GM15510 (cell line): ENCODE results near the gene KRT7.

Experiments used
- POLR2A ChIP-seq: IDR thresholded peaks from 3 replicates; pipeline ENCODE4 v1.6.1; 2011; ENCODE audit warnings: borderline replicate concordance; ENCODE audit not compliant: insufficient read length; ENCODE audit errors: extremely low read depth

Gene KRT7

GRCh38 chr12:52213564-52214420 is 19.3 kb upstream of the KRT7 start:
- TF ChIP-seq POLR2A, result no peak

- no peak for TF ChIP-seq POLR2A
These were observed 18.6 kb upstream of the KRT7 start for GRCh38 chr12:52214421-52214802.

GRCh38 chr12:52215587-52216031 is 17.4 kb upstream of the KRT7 start:
- TF ChIP-seq POLR2A, result no peak

GRCh38 chr12:52216100-52216499 is 16.9 kb upstream of the KRT7 start:
- TF ChIP-seq POLR2A, result no peak

- no peak for TF ChIP-seq POLR2A
These were observed 16.2 kb upstream of the KRT7 start for GRCh38 chr12:52216807-52217206.

GRCh38 chr12:52217223-52217622 is 15.8 kb upstream of the KRT7 start:
- no peak for TF ChIP-seq POLR2A

GRCh38 chr12:52218001-52218400 is 15.0 kb upstream of the KRT7 start:
- no peak for TF ChIP-seq POLR2A

- TF ChIP-seq POLR2A, result no peak
These were observed 12.6 kb upstream of the KRT7 start for GRCh38 chr12:52220477-52220876.

- no peak for TF ChIP-seq POLR2A
These were observed 11.8 kb upstream of the KRT7 start for GRCh38 chr12:52221070-52221781.

- no peak for TF ChIP-seq POLR2A
These were observed 11.1 kb upstream of the KRT7 start for GRCh38 chr12:52221912-52222457.

- no peak for TF ChIP-seq POLR2A
These were observed 10.4 kb upstream of the KRT7 start for GRCh38 chr12:52222692-52223091.

- TF ChIP-seq POLR2A, result no peak
These were observed 9.5 kb upstream of the KRT7 start for GRCh38 chr12:52223406-52224039.

- TF ChIP-seq POLR2A, result no peak
These were observed 8.9 kb upstream of the KRT7 start for GRCh38 chr12:52224151-52224550.

- no peak for TF ChIP-seq POLR2A
These were observed 7.3 kb upstream of the KRT7 start for GRCh38 chr12:52225752-52226151.

- TF ChIP-seq POLR2A, result no peak
These were observed 6.6 kb upstream of the KRT7 start for GRCh38 chr12:52226446-52226845.
